NCI-H2196 (cell line): ENCODE results near the gene C1orf105.

Source experiments
- DNase-seq: peaks from one replicate; lab custom pipeline; 2025; ENCODE audit not compliant: unreplicated experiment; lab: John Stamatoyannopoulos, UW

The C1orf105 gene

GRCh38 chr1:172395576-172395975 lies 24.9 kb upstream of the C1orf105 start:
- no peak for DNase-seq

- DNase-seq, result no peak
These were observed 23.3 kb upstream of the C1orf105 start for GRCh38 chr1:172397221-172397620.

- no peak for DNase-seq
These were observed 22.9 kb upstream of the C1orf105 start for GRCh38 chr1:172397633-172398032.

- DNase-seq, result no peak
These were observed 22.3 kb upstream of the C1orf105 start for GRCh38 chr1:172398193-172398592.

- DNase-seq, result peak; percentile 43
These were observed 21.3 kb upstream of the C1orf105 start for GRCh38 chr1:172398970-172399755.

- no peak for DNase-seq
These were observed 20.4 kb upstream of the C1orf105 start for GRCh38 chr1:172399756-172400721.

GRCh38 chr1:172400722-172401105 lies 19.8 kb upstream of the C1orf105 start:
- DNase-seq, result no peak

GRCh38 chr1:172401477-172401876 lies 19.0 kb upstream of the C1orf105 start:
- DNase-seq, result no peak

GRCh38 chr1:172401892-172402291 lies 18.6 kb upstream of the C1orf105 start:
- no peak for DNase-seq

- no peak for DNase-seq
These were observed 17.5 kb upstream of the C1orf105 start for GRCh38 chr1:172402878-172403569.

- no peak for DNase-seq
These were observed 16.4 kb upstream of the C1orf105 start for GRCh38 chr1:172404121-172404520.

GRCh38 chr1:172405912-172406311 lies 14.6 kb upstream of the C1orf105 start:
- no peak for DNase-seq

GRCh38 chr1:172406968-172407367 lies 13.5 kb upstream of the C1orf105 start:
- no peak for DNase-seq

GRCh38 chr1:172408958-172409357 lies 11.5 kb upstream of the C1orf105 start:
- DNase-seq, result no peak

GRCh38 chr1:172410027-172410426 lies 10.5 kb upstream of the C1orf105 start:
- DNase-seq, result no peak

- DNase-seq, result no peak
These were observed 8.6 kb upstream of the C1orf105 start for GRCh38 chr1:172411791-172412338.

GRCh38 chr1:172414331-172414730 lies 6.2 kb upstream of the C1orf105 start:
- DNase-seq, result no peak

GRCh38 chr1:172416496-172417035 lies 3.9 kb upstream of the C1orf105 start:
- no peak for DNase-seq

- DNase-seq, result no peak
These were observed 2.9 kb upstream of the C1orf105 start for GRCh38 chr1:172417557-172417956.

GRCh38 chr1:172421974-172422604 lies 1.6 kb downstream of the C1orf105 start:
- DNase-seq, result no peak
